ENCODE results near the gene GNAI3. TPM values are rescaled to one million over a fixed set of nuclear protein-coding genes. Genes with fewer than 3 reads are reported as not detected.

GNAI3 gene
- polyA plus RNA-seq, 1 experiment = 4.7 TPM

DNA sequence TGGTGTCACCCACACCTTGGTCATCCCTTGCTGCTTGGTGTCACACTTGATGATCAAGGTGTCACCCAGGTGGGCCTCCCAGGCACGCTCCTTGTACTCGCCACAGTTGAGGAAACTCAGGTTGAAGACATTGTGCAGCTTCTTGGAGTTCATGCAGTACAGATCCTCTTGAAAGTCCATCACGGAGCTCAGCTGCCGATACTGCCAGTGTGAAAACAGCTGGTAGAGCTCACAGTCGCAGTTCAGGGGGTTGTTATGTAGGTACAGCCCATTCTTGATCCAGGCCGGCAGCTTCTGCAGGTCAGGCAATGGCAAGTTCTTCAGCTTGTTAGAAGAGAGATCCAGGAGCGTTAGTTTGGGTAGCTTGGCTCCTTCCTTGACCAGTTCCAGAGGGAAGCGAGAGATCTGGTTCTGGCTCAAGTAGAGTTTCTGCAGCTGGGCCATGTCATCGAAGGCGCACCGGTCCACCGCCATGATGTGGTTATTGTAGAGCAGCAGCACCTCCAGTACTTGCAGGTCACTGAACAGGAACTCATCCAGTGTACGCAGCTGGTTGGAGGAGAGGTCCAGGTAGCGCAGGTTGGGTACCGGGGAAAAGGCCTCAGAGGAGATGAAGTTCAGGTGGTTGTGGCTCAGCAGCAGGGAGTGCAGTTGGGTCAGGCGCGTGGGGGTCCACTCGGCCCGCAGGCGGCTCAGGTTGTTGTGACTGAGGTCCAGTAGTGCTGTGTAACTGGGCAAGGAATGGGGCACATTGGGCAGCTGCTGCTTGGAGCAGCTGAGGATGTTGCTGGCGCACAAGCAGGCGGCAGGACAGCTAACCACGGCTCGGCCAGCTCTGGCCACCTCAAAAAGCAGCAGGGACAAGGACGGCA, 40.2 kb upstream of the GNAI3 start:
- Histone ChIP-seq H3K4me3 (ENCODE audit: low read depth, low read length) (no peak overlapping the region), H3K36me3 (ENCODE audit: control insufficient read depth, insufficient read depth, low read length) (no peaks in the 10 kb centered on the region), H3K27me3 (ENCODE audit: control insufficient read depth, insufficient read depth, low read length) (no peaks in the 10 kb centered on the region)
- ChIA-PET CTCF (interaction anchor here (1.2 to 32.2 kb wide), 5 partner anchors 10 to 26 kb away, joined by 3 to 1371 read pairs (median 6); partner anchors contain the start of gene GPR61), POLR2A (interaction anchor here (0.6 kb wide), 1 partner anchor 11 kb away, joined by 3 read pairs; no protein-coding TSS in a partner anchor)
- TF ChIP-seq, protein P1, sequence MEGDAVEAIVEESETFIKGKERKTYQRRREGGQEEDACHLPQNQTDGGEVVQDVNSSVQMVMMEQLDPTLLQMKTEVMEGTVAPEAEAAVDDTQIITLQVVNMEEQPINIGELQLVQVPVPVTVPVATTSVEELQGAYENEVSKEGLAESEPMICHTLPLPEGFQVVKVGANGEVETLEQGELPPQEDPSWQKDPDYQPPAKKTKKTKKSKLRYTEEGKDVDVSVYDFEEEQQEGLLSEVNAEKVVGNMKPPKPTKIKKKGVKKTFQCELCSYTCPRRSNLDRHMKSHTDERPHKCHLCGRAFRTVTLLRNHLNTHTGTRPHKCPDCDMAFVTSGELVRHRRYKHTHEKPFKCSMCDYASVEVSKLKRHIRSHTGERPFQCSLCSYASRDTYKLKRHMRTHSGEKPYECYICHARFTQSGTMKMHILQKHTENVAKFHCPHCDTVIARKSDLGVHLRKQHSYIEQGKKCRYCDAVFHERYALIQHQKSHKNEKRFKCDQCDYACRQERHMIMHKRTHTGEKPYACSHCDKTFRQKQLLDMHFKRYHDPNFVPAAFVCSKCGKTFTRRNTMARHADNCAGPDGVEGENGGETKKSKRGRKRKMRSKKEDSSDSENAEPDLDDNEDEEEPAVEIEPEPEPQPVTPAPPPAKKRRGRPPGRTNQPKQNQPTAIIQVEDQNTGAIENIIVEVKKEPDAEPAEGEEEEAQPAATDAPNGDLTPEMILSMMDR (IDR thresholded peaks at IDR 0.05; ENCODE audit: insufficient read depth, low read depth, low read length) = no peak
- no peak for DNase-seq (ENCODE audit: low read depth)

DNA sequence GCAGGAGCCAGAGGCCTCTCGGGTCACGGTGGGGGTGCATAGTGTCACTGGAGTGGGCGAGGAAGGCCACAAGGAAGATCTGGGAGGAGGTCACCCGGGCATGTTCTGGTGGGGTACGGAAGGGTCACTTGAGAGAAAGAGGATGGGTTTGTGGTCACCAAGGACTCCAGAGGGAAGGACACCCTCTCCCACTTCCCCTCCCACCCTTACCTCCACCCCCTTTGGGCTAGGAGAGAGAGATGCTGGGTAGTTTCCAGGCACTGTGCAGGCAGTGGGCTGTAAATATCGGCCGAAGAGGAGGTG, 39.6 kb upstream of the GNAI3 start:
- CTCF ChIA-PET = interaction anchor here (2.2 to 32.2 kb wide), 3 partner anchors 10 to 25 kb away, joined by 6 to 1371 read pairs (median 29); partner anchors contain the start of gene GPR61
- Histone ChIP-seq H3K36me3 (ENCODE audit: control insufficient read depth, insufficient read depth, low read length) (no peaks in the 10 kb centered on the region), H3K4me3 (ENCODE audit: low read depth, low read length) (peak overlapping the region; percentile 60), H3K27me3 (ENCODE audit: control insufficient read depth, insufficient read depth, low read length) (no peaks in the 10 kb centered on the region)
- DNase-seq (ENCODE audit: low read depth) = no peak
- TF ChIP-seq, protein P1 (IDR thresholded peaks at IDR 0.05; ENCODE audit: insufficient read depth, low read depth, low read length) = no peak
- POLR2A ChIA-PET = no interaction called here

DNA sequence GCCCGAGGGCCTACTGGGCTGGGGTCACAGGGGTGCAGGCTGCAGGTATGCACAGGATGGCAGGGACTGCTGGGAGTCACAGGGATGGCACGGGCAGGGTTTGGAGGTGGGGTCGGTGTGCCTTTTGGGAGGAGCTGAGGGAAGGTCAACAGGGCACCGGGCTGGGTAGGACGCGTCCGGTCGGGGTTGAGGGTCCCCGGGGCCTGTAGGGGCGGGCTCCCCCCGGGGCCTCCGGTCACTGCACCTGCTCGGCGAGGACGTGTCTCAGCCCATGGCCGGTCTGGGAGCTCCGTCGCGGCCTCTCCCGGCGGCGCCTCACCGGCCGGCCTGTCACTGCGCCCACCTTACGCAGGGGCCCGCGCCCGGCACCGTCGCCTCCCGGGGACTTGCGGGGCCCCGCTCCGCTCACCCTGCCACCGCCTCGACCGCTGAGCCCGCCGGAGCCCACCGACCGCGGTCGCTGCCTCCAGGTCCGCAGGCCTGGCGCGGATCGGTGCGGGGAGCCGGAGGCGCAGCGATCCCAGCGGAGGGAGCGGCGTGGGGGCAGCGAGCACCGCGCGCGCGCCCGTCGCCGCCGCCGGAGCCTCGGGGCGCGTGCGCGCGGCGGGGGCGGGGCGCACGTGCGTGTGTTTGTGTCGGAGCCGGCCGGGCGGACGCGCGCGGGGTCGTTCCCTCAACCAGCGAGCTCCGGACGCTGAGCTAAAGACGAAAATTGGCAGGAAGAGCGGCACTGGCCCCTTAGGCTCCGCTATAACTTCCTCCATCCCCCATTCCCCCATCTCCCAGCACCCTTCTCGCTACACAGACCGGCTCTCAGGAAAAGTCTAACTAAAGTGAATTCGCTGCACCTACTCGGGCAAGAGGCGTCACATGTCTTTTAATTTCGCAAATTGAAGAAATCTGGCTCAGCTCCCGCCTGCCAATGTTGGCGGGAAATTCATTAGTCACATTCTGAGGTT, 39.0 kb upstream of the GNAI3 start, which contains the start of gene AMIGO1:
TSS of gene AMIGO1 (minus strand) at position 552 of the 959 bp plus-strand sequence. CDS start 815 bp downstream, outside the sequence.
- H3K4me3 ChIP-seq (ENCODE audit: low read depth, low read length) = peak within 1 kb of the TSS; percentile 60
- DNase-seq (ENCODE audit: low read depth) = no peak
- H3K36me3 ChIP-seq (ENCODE audit: control insufficient read depth, insufficient read depth, low read length) = no peaks in the 10 kb centered on the region
- no peaks in the 10 kb centered on the region for H3K27me3 ChIP-seq (ENCODE audit: control insufficient read depth, insufficient read depth, low read length)
- CTCF ChIA-PET = interaction anchor here (1.0 to 32.2 kb wide), 5 partner anchors 11 to 246 kb away, joined by 3 to 1371 read pairs (median 6); partner anchors contain the start of genes CYB561D1 and GPR61
- POLR2A ChIA-PET = interaction anchor here (0.8 kb wide), 1 partner anchor 51 kb away, joined by 6 read pairs; no protein-coding TSS in a partner anchor
- TF ChIP-seq, protein P1 (IDR thresholded peaks at IDR 0.05; ENCODE audit: insufficient read depth, low read depth, low read length) = no peak

DNA sequence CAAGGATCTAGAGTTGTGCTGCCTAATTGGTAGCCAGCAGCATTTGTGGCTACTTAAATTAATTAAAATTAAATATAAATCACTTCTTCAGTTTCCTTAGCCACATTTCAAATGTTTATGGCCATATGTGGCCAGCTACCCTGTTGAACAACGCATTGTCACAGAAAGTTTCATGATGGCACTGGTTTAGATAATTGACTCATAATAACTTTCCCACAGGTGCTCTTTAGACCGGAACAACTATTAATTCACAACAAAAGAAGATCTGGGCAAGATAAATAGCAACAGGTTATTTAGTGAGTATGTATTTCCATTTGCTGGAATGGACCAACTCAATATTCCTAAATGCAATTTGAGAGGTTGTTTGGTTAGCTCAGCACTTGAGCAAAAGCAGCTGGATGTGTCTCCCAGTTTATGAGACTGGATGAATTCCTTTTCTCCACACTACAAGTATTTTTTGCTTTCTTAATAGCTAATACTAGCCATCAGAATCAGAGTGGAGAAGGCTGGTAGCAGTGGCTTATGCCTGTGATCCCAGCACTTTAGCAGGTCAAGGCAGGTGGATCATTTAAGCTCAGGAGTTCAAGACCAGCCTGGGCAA, 35.2 kb upstream of the GNAI3 start:
- CTCF ChIA-PET = interaction anchor here (0.7 to 32.2 kb wide), 4 partner anchors 13 to 471 kb away, joined by 3 to 1371 read pairs (median 22); partner anchors contain the start of genes AHCYL1 and GPR61
- TF ChIP-seq, protein P1 (IDR thresholded peaks at IDR 0.05; ENCODE audit: insufficient read depth, low read depth, low read length) = no peak
- Histone ChIP-seq H3K27me3 (ENCODE audit: control insufficient read depth, insufficient read depth, low read length) (no peaks in the 10 kb centered on the region), H3K36me3 (ENCODE audit: control insufficient read depth, insufficient read depth, low read length) (no peaks in the 10 kb centered on the region), H3K4me3 (ENCODE audit: low read depth, low read length) (no peak overlapping the region)
- DNase-seq (ENCODE audit: low read depth) = no peak
- POLR2A ChIA-PET = no interaction called here
